Fibroblast of the aortic adventitia (primary cell): ENCODE measurements around the gene TNFSF12. TPM values are rescaled to one million over a fixed set of nuclear protein-coding genes. Genes with fewer than 3 reads are reported as not detected.
A peak's percentile ranks its signal among the peaks of the same experiment; 100 is the strongest.

Source experiments
- DNase-seq: peaks from one replicate; pipeline ENCODE4 v3.0.0-alpha.2; 2010; ENCODE audit warnings: low read depth
- H3K4me3 ChIP-seq: 2 replicates; pipeline ENCODE4 v1.5.1; 2011; ENCODE audit warnings: low read depth, mild to moderate bottlenecking, control low read depth, low read length, moderate library complexity
- total RNA-seq: library from RNA; depleted of rRNA; stranded (reverse); fragments of >200 nt; gene quantifications from 2 replicates; pipeline ENCODE4 v1.2.3, GENCODE V29; 2012; ENCODE audit warnings: low replicate concordance
- TF ChIP-seq, protein P1 (sequence below): IDR thresholded peaks from 2 replicates; pipeline ENCODE4 v1.5.1; 2011; ENCODE audit warnings: mild to moderate bottlenecking, low read length, control low read depth, inconsistent platforms; ENCODE audit not compliant: insufficient read depth

Gene TNFSF12
- total RNA-seq, 1 donor, result 14.5 TPM

DNA sequence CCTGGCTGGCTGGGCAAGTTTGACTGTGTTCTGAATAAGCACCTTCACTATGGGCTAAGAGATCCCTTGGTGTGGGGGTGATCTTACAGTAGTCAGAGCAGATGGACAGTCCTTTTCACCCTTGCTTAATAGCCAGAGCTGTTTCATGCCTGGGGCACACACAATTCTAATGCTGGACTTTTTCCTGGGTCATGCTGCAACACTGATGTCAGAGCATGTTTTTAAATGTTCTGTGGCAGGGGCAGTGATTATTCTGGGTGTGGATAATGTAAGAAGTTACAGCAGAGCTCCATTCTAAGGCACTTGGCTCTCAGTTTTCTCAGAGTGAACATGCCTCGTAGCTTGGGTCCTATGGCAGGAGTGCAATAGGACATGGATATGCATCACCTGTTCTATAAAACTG is 26.6 kb downstream of the TNFSF12 start:
- H3K4me3 ChIP-seq, result peak overlapping the region; percentile 99
- TF ChIP-seq, protein P1, sequence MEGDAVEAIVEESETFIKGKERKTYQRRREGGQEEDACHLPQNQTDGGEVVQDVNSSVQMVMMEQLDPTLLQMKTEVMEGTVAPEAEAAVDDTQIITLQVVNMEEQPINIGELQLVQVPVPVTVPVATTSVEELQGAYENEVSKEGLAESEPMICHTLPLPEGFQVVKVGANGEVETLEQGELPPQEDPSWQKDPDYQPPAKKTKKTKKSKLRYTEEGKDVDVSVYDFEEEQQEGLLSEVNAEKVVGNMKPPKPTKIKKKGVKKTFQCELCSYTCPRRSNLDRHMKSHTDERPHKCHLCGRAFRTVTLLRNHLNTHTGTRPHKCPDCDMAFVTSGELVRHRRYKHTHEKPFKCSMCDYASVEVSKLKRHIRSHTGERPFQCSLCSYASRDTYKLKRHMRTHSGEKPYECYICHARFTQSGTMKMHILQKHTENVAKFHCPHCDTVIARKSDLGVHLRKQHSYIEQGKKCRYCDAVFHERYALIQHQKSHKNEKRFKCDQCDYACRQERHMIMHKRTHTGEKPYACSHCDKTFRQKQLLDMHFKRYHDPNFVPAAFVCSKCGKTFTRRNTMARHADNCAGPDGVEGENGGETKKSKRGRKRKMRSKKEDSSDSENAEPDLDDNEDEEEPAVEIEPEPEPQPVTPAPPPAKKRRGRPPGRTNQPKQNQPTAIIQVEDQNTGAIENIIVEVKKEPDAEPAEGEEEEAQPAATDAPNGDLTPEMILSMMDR, result no peak
- no peak for DNase-seq

DNA sequence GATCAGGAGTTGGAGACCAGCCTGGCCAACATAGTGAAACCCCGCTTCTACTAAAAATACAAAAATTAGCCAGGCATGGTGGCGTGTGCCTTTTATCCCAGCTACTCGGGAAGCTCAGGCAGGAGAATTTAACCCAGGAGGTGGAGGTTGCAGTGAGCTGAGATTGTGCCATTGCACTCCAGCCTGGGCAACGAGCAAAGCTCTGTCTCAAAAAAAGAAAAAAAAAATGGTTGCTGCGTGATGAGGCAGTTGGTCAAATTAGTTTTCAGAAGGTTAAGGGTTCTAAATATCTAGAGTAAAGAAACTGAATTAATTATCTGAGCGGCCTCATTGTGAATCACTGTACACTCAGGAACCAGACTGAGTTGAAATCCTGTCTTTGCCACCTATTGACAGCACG is 27.1 kb downstream of the TNFSF12 start:
- TF ChIP-seq, protein P1, result no peak
- H3K4me3 ChIP-seq, result no peak overlapping the region
- DNase-seq, result no peak

DNA sequence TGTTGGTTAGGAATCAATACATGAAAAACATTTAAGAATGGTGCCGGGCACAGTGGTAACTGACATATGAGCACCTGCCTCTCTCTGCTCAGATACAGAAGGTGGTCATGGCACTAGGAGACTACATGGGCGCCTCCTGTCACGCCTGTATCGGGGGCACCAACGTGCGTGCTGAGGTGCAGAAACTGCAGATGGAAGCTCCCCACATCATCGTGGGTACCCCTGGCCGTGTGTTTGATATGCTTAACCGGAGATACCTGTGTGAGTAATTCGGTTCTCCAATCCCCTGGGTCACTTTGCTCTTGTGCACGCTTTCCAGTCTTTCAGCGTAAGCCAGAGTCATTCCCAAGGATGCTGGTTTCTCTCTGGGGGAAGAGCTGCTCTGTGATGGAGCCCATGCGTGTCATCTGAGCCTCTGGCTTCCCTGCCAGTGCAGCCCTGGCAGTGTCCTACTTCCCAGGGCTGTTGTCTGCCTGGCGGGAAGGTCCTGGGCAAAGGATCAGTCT is 27.6 kb downstream of the TNFSF12 start:
- TF ChIP-seq, protein P1, result no peak
- no peak overlapping the region for H3K4me3 ChIP-seq
- no peak for DNase-seq

DNA sequence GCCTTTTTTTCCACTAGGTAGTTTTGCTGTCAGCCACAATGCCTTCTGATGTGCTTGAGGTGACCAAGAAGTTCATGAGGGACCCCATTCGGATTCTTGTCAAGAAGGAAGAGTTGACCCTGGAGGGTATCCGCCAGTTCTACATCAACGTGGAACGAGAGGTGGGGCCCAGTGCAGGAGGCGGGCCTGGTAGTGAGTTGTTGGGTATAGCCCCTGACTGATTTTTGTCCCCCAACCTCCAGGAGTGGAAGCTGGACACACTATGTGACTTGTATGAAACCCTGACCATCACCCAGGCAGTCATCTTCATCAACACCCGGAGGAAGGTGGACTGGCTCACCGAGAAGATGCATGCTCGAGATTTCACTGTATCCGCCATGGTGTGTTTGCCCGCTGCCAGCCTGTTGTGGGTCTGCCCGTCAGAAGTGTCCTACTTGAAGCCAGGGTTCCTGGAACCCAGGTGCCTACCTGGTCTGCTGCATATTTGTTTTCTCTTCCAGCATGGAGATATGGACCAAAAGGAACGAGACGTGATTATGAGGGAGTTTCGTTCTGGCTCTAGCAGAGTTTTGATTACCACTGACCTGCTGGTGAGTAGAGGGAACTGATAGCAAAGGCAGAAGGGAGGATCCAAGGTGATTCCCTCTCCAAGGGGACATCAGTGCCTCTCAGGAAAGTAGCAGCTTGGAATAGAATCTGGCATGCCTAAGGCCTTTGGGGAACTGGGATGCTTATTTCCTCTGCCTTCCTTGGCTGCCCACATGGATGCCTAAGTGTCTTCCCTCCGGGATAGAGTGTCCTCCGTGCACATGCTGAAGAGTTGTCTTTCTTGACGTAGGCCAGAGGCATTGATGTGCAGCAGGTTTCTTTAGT is 28.7 kb downstream of the TNFSF12 start:
- no peak overlapping the region for H3K4me3 ChIP-seq
- no peak for DNase-seq
- TF ChIP-seq, protein P1, result no peak

DNA sequence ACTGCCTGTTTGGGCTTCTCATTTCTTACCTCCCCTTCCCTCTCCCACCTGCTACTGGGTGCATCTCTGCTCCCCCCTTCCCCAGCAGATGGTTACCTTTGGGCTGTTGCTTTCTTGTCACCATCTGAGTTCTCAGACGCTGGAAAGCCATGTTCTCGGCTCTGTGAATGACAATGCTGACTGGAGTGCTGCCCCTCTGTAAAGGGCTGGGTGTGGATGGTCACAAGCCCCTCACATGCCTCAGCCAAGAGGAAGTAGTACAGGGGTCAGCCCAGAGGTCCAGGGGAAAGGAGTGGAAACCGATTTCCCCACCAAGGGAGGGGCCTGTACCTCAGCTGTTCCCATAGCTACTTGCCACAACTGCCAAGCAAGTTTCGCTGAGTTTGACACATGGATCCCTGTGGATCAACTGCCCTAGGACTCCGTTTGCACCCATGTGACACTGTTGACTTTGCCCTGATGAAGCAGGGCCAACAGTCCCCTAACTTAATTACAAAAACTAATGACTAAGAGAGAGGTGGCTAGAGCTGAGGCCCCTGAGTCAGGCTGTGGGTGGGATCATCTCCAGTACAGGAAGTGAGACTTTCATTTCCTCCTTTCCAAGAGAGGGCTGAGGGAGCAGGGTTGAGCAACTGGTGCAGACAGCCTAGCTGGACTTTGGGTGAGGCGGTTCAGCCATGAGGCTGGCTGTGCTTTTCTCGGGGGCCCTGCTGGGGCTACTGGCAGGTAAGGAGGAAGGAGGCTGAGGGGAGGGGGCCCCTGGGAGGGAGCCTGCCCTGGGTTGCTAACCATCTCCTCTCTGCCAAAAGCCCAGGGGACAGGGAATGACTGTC is 30.4 kb downstream of the TNFSF12 start, which contains the start of gene CD68:
TSS of gene CD68 (plus strand) at position 638 of the 833 bp plus-strand sequence. CDS start at position 678, 40 bp downstream.
- H3K4me3 ChIP-seq, result peak within 1 kb of the TSS; percentile 48

More for the DNA sequence above, 30.4 kb downstream of the TNFSF12 start, which contains the start of gene CD68:
- TF ChIP-seq, protein P1, result no peak
- DNase-seq, result peak; percentile 88
